GM18498 (cell line): Measurements from ENCODE around the gene IL12B.
"Not testable (repeated sequence)": the region's sequence is repeated elsewhere in the genome, so short reads cannot be mapped to it uniquely, and the experiment has no call there.

Experiments
- ATAC-seq: cut with Tn5 transposase; IDR thresholded peaks from one replicate; pipeline ENCODE4 v1.9.1; 2021; ENCODE audit warnings: mild to moderate bottlenecking, moderate library complexity; ENCODE audit not compliant: unreplicated experiment

Gene IL12B

GRCh38 chr5:159330131-159330800, at the start of gene IL12B:
IL12B (minus strand) TSS chr5:159330487; CDS start chr5:159326782, 3,705 bp downstream.
- ATAC-seq: no peak

DNA sequence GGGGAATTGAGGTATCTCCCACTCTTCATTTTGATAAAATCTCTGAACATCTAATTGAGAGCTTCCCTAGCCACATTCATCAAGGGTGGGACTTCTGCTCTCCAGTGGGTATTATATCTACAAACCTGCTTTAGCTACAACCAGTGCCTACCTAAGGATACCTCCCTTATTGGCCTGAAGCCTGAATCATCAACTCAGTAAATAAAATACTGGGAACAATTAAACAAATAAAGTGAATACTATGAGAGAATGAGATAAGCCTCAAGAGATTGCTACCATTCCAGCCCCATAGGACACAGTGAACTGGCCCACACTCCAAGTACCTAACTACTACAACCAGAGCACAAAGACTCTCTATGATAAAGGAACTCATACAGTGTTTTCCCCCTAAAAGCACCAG, 47.4 kb upstream of the IL12B start:
- ATAC-seq: no peak

- ATAC-seq: not testable (repeated sequence)
Measured at GRCh38 chr5:159367866-159368265, 37.6 kb upstream of the IL12B start.

- not testable (repeated sequence) for ATAC-seq
Measured at GRCh38 chr5:159366776-159367175, 36.5 kb upstream of the IL12B start.

DNA sequence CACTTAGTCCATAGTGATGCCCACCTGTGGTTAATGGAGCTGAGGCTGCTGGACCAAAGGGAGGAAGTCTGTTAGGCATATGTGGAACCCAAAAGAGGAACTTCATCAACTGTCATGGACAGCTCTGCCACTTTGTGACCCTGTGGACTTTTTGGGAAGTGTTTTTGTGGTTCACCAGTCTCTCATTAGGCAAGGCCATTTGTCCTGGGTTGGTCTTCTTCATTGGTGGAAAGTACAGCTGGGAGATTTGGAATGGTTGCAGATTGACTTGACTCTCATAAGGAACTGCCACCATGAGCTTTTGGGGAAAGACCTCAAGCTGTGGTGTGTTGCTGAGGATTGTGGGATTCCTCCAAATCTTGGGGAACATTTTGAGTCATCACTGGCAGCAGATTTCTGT, 31.9 kb upstream of the IL12B start:
- no peak for ATAC-seq

GRCh38 chr5:159359871-159360270, 29.6 kb upstream of the IL12B start:
- ATAC-seq: not testable (repeated sequence)

GRCh38 chr5:159359408-159359807, 29.1 kb upstream of the IL12B start:
- no peak for ATAC-seq

GRCh38 chr5:159353661-159354252, 23.5 kb upstream of the IL12B start:
- ATAC-seq: no peak

GRCh38 chr5:159350644-159351043, 20.4 kb upstream of the IL12B start:
- not testable (repeated sequence) for ATAC-seq

DNA sequence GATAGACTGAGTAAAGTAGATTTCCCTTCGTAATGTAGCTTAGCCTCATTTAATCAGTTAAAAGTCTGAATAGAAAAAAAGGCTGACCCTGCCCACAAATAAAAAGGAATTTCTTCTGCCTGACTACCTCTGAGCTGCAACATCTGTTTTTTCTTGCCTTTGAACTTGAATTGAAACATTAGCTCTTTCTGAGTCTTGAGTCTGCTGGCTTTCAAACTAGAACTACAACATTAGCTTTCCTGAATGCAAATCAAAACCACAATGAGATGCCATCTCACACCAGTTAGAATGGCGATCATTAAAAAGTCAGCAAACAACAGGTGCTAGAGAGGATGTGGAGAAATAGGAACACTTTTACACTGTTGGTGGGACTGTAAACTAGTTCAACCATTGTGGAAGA, 19.9 kb upstream of the IL12B start:
- ATAC-seq: not testable (repeated sequence)

DNA sequence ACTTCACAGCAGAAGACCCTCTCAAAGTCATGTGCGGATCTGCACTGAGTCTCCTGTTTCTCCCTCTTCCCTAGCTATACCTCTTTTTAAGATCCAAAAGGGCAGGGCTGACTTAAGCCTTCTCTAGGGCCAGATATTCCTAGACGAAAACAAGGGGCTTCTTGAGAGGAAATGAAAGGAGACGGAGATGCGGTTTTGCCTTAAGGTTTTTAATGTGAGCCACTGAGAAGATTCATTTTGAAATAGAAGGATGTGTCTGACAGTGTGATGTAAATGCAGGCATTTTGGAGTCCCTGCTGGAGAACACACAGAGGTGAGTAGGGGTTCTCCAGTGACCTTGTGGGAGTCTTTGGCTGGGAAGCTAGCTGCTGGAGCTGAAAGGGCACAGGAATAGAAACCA, 15.6 kb upstream of the IL12B start:
- no peak for ATAC-seq

DNA sequence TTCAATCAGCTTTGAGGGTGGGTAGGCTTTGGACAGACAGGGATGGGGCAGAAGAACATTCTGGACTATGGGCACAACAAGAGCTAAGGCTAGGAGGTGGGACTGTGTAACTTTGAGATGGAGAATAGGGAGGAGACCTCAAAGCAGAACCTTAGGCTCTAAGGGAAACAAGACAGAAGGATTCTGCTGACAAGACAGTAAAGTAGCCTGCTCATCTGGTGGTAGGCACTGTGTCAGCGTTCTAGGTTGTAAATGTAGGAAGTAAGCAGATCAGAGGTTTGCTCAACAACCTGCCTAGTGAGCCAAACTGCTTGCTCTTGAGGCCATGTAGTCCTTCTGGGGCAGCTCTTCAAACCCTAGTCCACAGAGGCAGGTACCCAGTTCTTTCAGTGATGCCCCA, 15.0 kb upstream of the IL12B start:
- ATAC-seq: no peak

GRCh38 chr5:159343295-159344094, 13.2 kb upstream of the IL12B start:
- ATAC-seq: no peak

DNA sequence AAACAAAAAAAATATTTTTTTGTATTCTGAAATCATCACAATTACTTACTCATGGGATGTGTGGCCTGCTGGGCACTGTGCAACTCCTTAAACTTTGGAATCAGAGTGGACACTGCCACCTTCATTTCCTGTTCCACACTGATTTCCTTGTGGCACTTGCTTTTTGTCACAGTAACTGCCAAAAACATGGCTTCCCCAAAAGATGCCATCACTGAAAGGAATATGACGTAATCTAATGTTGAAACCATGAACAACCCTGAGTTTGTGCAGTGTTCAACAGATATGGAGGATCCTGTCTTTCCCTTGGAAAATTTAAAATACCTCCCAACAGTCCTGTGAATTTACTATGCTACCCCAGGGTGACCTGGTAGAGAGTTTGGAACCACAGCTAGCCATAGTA, 12.6 kb upstream of the IL12B start:
- no peak for ATAC-seq

DNA sequence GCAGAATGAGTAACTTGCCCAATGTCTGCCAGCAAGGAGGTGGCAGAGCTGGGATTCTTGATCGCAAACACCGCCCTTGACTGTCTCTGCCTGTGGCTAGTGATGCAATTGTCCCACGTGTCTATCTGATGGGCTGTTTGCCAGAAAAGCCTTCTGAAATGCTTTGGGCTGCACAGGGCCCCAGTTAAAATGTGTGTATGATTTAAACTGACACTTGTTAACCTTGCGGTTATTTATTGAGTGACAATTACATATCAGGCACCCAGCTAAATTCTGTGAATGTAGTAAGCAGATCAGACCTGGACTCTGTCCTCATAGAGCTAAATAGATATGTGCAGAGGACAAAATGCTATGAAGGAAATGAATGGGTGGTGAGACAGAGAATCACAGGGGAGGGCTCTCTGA, 11.6 kb upstream of the IL12B start:
- ATAC-seq: no peak

DNA sequence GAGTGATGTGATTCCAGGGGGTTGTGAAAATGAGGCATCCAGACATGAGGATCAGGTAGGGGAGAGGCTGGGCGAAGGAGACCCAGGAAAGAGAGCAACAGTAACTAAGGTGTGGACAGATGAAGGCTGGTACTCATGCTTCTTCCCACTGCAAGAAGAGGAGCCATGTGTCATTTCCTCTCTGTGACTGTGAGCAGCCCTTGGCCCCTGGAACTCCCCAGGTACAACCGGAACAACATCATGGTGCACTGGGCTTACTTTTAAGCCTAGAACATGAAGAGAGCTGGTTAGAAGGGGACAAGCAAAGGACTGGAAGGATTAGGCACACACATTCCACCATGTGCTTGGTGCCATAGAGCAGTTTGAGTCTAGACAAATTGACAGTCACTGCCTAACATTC, 10.9 kb upstream of the IL12B start:
- ATAC-seq: no peak

DNA sequence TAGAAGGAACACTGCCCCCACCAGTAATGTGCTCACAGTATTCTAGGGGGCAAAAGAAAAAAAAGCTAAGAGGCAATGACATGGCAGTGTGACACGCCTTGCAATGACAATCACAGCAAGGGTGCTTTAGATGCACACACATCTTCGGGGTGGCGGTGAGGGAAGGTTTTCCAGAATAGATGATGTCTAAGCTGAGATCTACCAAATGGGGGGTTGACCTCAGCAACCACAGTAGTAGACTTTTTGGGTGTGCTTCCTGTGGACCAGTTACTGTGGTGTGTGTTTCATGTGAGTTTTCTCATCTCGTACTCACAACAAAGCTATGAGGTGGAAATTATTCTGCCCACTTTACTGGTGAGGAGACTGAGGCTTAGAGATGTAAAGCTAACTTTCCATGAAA, 10.2 kb upstream of the IL12B start:
- ATAC-seq: no peak

DNA sequence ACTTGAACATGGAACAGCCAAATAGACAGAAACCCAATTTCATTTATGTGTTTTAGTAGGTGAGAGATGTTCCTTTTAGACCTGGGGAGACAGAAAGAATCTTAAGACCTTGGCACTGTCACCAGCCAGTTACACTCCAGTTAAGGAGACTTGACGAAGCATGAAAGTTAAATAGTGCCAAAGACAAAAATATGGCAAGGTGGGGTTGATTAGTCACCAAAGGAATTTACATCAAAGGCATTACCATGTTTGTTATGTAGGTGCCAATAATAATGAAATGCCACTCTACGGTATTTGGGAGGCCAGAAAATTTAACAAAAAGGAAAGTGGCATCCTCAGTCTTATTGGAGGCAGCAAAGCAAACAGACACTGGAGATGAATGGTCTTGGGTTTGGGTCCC, 9.2 kb upstream of the IL12B start:
- no peak for ATAC-seq

GRCh38 chr5:159338118-159338517, 7.8 kb upstream of the IL12B start:
- ATAC-seq: no peak

DNA sequence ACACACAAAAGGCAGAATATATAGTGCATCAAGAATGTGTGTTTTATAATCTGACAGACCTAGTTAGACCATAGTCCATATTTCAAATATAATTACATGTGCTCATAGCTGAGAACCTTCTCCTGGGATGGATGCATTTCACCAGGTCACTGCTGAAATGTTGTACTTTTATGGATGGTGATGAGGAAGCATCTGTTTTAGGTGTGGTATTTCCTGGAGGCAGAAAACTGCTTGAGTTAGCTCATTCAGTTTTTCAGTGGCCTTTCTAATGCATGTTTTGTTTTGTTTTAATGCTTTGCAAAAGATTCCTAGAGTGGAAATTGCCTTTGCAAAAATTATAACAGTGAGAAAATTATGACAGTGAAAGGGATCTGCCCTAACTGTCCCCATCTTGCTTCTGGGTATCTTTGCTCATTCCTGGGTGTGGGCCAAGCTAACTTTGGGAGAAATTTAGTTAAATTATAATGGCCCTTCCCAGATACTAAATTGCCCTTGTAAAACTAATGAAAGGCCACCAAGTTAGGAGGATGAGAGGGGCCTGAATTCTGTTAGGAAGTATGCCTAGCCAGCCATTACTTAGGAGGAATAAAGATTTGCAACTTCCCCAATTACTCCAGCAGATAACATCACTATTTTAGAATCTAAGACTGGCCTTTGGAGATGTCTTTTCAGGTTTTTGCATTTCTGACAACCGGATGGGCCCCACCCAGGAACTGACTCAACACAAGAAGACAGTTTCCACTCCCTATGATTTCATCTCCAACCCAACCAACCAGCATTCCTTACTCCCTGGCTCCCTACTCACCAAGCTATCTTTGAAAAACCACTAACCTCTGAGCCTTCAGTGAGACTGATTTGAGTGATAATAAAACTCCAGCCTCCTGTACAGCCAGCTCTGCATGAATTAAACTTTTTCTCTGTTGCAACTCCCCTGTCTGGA, 7.0 kb upstream of the IL12B start:
- no peak for ATAC-seq

DNA sequence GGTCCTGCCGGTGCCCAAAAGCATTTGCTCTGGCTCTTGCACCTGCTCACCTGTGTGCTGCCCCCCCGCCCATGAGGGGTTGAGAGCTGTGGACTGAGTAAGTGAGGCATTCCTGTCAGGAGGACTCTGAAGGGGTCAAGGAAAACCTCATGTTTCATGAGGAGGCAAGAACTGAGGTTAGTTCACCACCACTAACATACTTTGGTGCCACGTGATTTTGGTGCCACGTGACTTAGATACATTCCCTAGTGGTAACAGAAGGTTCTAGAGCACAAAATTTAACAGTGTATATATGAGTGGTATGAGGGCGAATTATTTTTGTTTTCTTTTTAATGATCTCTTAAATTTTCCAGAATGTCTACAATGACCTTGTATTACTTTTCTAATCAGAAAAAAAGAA, 6.3 kb upstream of the IL12B start:
- no peak for ATAC-seq
